Naive B cell (primary cell): Measurements from ENCODE around the gene RSF1. TPM values are rescaled to one million over a fixed set of nuclear protein-coding genes. Genes with fewer than 3 reads are reported as not detected.

Experiments used
- ATAC-seq, 2 donors: fragments of 150-1000 bp; cut with Tn5 transposase; 2 replicates each; pipeline ENCODE4 v1.10.0; 2021; ENCODE audit warnings: low read depth in 2 of 2, mild to moderate bottlenecking in 2 of 2, moderate library complexity in 2 of 2
- DNase-seq: peaks from one replicate; pipeline ENCODE4 v3.0.0; 2022
- H3K27ac Mint-ChIP-seq, 6 donors: one replicate each; pipeline ENCODE4 v1.8.0; 2020 to 2022; ENCODE audit warnings: mild to moderate bottlenecking in 6 of 6, mixed read lengths in 6 of 6, moderate library complexity in 5 of 6, inconsistent platforms in 2 of 6
- H3K27me3 Mint-ChIP-seq, 3 donors: one replicate each; pipeline ENCODE4 v1.8.0; 2021 to 2022; ENCODE audit warnings: mixed read lengths in 3 of 3, mild to moderate bottlenecking in 1 of 3
- H3K36me3 Mint-ChIP-seq, 2 donors: one replicate each; pipeline ENCODE4 v1.8.0; 2020 to 2022; ENCODE audit warnings: mixed read lengths in 2 of 2, inconsistent platforms in 1 of 2, mild to moderate bottlenecking in 1 of 2
- H3K4me1 Mint-ChIP-seq, 3 donors: one replicate each; pipeline ENCODE4 v1.8.0; 2020 to 2022; ENCODE audit warnings: mixed read lengths in 3 of 3, inconsistent platforms in 1 of 3, mild to moderate bottlenecking in 1 of 3, moderate library complexity in 1 of 3
- H3K4me3 Mint-ChIP-seq, 8 donors: one replicate each; pipeline ENCODE4 v1.8.0; 2020 to 2022; ENCODE audit warnings: mild to moderate bottlenecking in 8 of 8, mixed read lengths in 8 of 8, moderate library complexity in 8 of 8, inconsistent platforms in 2 of 8
- H3K9me3 Mint-ChIP-seq, 7 donors: one replicate each; pipeline ENCODE4 v1.8.0; 2020 to 2022; ENCODE audit warnings: mixed read lengths in 7 of 7, mild to moderate bottlenecking in 5 of 7, inconsistent platforms in 2 of 7, moderate library complexity in 1 of 7
- polyA plus RNA-seq, 6 donors: library from polyadenylated mRNA; unstranded; fragments of 300-500 nt; fragmentation: Illumina TruSeq; gene quantifications; one replicate each; pipeline ENCODE4 v1.2.3, GENCODE V29; 2021; ENCODE audit warnings: low read depth in 6 of 6

Gene RSF1
- polyA plus RNA-seq, 6 donors from 2014 or later: 15.1 to 52.2 (median 36.3) TPM

GRCh38 chr11:77761491-77761890 lies 59.0 kb downstream of the RSF1 start:
- Mint-ChIP-seq H3K4me3 (no peak overlapping the region), H3K36me3 (peaks cover 13 to 22% of the 10 kb centered on the region in 2 donors), H3K27ac (no peak overlapping the region), H3K9me3 (no peaks in the 10 kb centered on the region), H3K27me3 (no peaks in the 10 kb centered on the region), H3K4me1 (peaks cover 11 to 29% (median 19%) of the 10 kb centered on the region in 3 donors)
- no peak for ATAC-seq
- DNase-seq: no peak

DNA sequence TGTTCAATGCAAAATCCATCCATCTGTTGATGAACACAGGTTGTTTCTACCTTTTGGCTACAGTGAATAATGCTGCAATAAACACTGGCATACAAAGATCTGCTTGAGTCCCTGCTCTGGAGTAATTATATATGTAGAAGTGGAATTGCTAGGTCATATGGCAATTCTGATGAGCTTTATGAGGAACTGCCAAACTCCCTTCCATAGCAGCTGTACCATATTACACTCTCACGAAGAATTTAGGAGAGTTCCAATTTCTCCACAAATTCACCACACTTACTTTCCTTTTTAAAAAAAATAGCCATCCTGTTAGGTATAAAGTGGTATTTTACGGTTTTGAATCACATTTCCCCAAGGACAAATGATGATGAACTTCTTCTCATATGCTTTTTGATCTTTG lies 62.2 kb downstream of the RSF1 start:
- H3K4me3 Mint-ChIP-seq: no peak overlapping the region
- peaks cover 0 to 23% (median 19%) of the 10 kb centered on the region in 3 donors for H3K4me1 Mint-ChIP-seq
- H3K27me3 Mint-ChIP-seq: no peaks in the 10 kb centered on the region
- no peaks in the 10 kb centered on the region for H3K9me3 Mint-ChIP-seq
- H3K36me3 Mint-ChIP-seq: peaks cover 10 to 32% of the 10 kb centered on the region in 2 donors
- ATAC-seq (no peak), DNase-seq (no peak)
- H3K27ac Mint-ChIP-seq: peak overlapping the region in 1 of 6 donors; percentile 22

- peaks cover 8 to 28% (median 28%) of the 10 kb centered on the region in 3 donors for H3K4me1 Mint-ChIP-seq
- peaks cover 5 to 17% of the 10 kb centered on the region in 2 donors for H3K36me3 Mint-ChIP-seq
- ATAC-seq: no peak
- no peaks in the 10 kb centered on the region for H3K27me3 Mint-ChIP-seq
- no peak overlapping the region for H3K4me3 Mint-ChIP-seq
- no peaks in the 10 kb centered on the region for H3K9me3 Mint-ChIP-seq
- H3K27ac Mint-ChIP-seq: peak overlapping the region in 1 of 6 donors; percentile 45
- DNase-seq: no peak
Observed at GRCh38 chr11:77753230-77753629, 67.3 kb downstream of the RSF1 start.

- no peak for DNase-seq
- no peak for ATAC-seq
- Mint-ChIP-seq H3K27ac (peak overlapping the region in 1 of 6 donors; percentile 30), H3K9me3 (no peaks in the 10 kb centered on the region), H3K36me3 (peaks cover 5 to 17% of the 10 kb centered on the region in 2 donors), H3K4me1 (peaks cover 8 to 30% (median 28%) of the 10 kb centered on the region in 3 donors), H3K27me3 (no peaks in the 10 kb centered on the region), H3K4me3 (no peak overlapping the region)
Observed at GRCh38 chr11:77752516-77752915, 68.0 kb downstream of the RSF1 start.

DNA sequence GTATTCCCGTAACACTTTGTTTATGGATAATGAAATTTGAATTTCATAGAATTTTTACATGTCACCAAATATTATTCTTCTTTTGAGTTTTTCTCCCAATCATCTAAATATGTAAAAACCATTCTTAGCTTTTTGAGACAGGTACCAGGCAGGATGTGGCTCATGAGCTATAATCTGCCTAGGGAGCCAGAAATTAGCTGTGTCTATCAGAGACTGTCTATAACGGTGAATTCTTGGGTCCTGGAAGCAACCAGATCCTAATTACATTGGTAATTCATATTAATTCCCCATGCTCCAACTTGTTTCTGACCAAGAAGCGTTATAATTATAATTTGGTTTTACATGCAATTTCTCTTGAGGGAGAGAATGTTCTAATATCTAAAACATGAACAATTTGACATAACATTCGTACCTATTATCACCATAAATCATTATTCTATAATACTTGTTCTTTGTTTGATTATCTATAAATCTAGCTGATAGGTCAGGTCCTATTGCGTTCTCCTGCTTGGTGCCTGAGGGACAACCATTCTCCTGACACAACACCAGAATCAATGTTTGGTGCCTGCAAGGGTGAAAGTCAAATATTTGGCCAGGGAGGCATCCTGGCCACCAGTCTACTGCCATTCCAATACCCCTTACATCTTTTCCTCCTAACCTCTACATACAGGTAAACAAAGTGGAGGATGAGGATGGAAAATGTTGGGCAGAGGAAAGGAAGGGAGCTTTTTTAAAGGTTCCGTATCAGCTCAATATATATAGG lies 69.9 kb downstream of the RSF1 start:
- DNase-seq (no peak), ATAC-seq (no peak)
- H3K36me3 Mint-ChIP-seq: peaks cover 5 to 9% of the 10 kb centered on the region in 2 donors
- no peak overlapping the region for H3K27ac Mint-ChIP-seq
- no peaks in the 10 kb centered on the region for H3K9me3 Mint-ChIP-seq
- H3K27me3 Mint-ChIP-seq: no peaks in the 10 kb centered on the region
- no peak overlapping the region for H3K4me3 Mint-ChIP-seq
- H3K4me1 Mint-ChIP-seq: peaks cover 8 to 26% (median 22%) of the 10 kb centered on the region in 3 donors

- no peaks in the 10 kb centered on the region for H3K9me3 Mint-ChIP-seq
- H3K27me3 Mint-ChIP-seq: no peaks in the 10 kb centered on the region
- no peak overlapping the region for H3K27ac Mint-ChIP-seq
- peaks cover 8 to 21% (median 17%) of the 10 kb centered on the region in 3 donors for H3K4me1 Mint-ChIP-seq
- no peaks in the 10 kb centered on the region for H3K36me3 Mint-ChIP-seq
- ATAC-seq (no peak), DNase-seq (no peak)
- H3K4me3 Mint-ChIP-seq: no peak overlapping the region
Observed at GRCh38 chr11:77749232-77749631, 71.3 kb downstream of the RSF1 start.

DNA sequence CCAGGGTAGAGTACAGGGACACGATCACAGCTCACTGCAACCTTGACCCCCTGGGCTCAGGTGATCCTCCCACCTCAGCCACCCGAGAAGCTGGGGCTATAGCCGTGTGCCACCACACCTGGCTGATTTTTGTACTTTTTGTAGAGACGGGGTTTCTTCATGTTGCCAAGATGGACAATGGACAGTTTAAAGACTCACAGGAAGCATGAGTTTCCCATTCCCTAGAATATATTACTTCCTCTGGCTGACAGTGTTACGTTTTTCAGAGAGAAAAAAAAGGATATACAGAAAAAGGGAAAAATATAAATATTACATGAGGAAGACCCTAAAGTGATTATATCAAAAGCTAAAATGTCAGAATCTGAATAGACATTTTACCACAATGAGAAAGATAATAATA lies 72.3 kb downstream of the RSF1 start:
- DNase-seq: no peak
- Mint-ChIP-seq H3K4me1 (peaks cover 8 to 21% (median 13%) of the 10 kb centered on the region in 3 donors), H3K27me3 (no peaks in the 10 kb centered on the region), H3K36me3 (no peaks in the 10 kb centered on the region), H3K4me3 (no peak overlapping the region), H3K9me3 (no peaks in the 10 kb centered on the region), H3K27ac (no peak overlapping the region)
- no peak for ATAC-seq

GRCh38 chr11:77747381-77747969 lies 73.0 kb downstream of the RSF1 start:
- no peaks in the 10 kb centered on the region for H3K27me3 Mint-ChIP-seq
- ATAC-seq (no peak), DNase-seq (no peak)
- peaks cover 8 to 21% (median 13%) of the 10 kb centered on the region in 3 donors for H3K4me1 Mint-ChIP-seq
- H3K4me3 Mint-ChIP-seq: no peak overlapping the region
- no peaks in the 10 kb centered on the region for H3K36me3 Mint-ChIP-seq
- peak overlapping the region in 1 of 6 donors; percentile 5 for H3K27ac Mint-ChIP-seq
- no peaks in the 10 kb centered on the region for H3K9me3 Mint-ChIP-seq

DNA sequence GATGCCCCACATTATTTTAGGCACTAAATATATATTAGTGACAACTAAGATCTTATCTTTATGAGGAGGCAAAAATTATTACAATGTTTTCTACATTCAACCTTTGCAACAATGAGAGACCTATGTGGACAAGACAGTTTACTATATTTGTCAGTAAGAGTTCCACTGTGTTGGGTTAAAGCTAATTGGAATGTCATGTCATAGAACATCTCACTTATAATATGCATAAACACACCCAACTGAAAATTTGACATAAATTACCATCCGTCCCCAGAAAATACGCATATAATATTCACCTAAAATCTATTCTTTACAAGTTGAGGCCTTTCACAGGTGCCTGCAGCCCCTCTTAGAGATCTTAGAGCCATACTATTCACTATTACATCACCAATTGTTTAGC lies 84.0 kb downstream of the RSF1 start:
- H3K27ac Mint-ChIP-seq: peak overlapping the region in 1 of 6 donors; percentile 36
- no peak for DNase-seq

DNA sequence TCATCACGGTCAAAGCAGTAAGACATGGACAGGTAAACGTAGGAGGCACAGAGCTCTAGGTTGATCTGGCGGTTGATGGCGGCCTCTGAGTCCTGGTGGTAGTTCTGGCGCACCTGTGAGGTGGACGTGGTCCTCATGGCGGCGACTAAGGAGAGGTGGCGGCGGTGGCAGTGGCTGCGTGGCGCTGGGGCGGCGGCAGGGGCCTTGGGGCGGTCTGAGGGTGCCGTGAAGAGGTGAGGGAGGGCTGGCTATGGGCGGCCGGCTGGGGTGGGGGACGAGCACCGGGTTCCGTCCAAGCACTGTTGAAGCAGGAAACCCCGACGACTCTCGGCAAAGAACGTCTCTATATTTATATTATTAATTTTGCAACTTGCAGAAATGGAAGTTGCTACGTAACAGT lies 85.6 kb downstream of the RSF1 start:
- no peaks in the 10 kb centered on the region for H3K27me3 Mint-ChIP-seq
- H3K4me1 Mint-ChIP-seq: peaks cover 4 to 7% (median 4%) of the 10 kb centered on the region in 3 donors
- peaks cover 43 to 52% of the 10 kb centered on the region in 2 donors for H3K36me3 Mint-ChIP-seq
- H3K9me3 Mint-ChIP-seq: peaks cover 4 to 22% (median 12%) of the 10 kb centered on the region in 7 donors
- peak overlapping the region in 1 of 6 donors; percentile 61 for H3K27ac Mint-ChIP-seq
- no peak overlapping the region for H3K4me3 Mint-ChIP-seq
- DNase-seq (no peak), ATAC-seq (no peak)

More for the DNA sequence above, 84.0 kb downstream of the RSF1 start:
- ATAC-seq: no peak
- Mint-ChIP-seq H3K9me3 (peaks cover 0 to 9% (median 2%) of the 10 kb centered on the region in 7 donors), H3K36me3 (peaks cover 33 to 40% of the 10 kb centered on the region in 2 donors), H3K27me3 (no peaks in the 10 kb centered on the region), H3K4me1 (peaks cover 0 to 4% (median under 1%) of the 10 kb centered on the region in 3 donors), H3K4me3 (no peak overlapping the region)

DNA sequence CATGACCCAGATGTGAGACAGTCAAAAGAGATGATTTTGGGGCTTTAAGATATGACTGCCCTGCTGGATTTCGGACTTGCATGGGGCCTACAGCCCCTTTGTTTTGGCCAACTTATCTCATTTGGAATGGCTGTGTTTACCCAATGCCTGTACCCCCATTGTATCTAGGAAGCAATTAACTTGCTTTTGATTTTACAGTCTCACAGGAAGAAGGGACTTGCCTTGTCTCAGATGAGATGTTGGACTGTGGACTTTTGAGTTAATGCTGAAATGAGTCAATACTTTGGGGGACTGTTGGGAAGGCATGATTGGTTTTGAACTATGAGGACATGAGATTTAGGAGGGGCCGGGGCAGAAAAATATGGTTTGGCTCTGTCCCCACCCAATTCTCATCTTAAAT lies 88.4 kb downstream of the RSF1 start:
- Mint-ChIP-seq H3K4me3 (no peak overlapping the region), H3K4me1 (peaks cover 8 to 16% (median 11%) of the 10 kb centered on the region in 3 donors), H3K27ac (no peak overlapping the region), H3K9me3 (peaks cover 4 to 22% (median 12%) of the 10 kb centered on the region in 7 donors), H3K36me3 (peaks cover 36 to 41% of the 10 kb centered on the region in 2 donors), H3K27me3 (no peaks in the 10 kb centered on the region)
- DNase-seq: no peak
- no peak for ATAC-seq

GRCh38 chr11:77730789-77731188 lies 89.7 kb downstream of the RSF1 start:
- DNase-seq (no peak), ATAC-seq (no peak)
- Mint-ChIP-seq H3K27me3 (no peaks in the 10 kb centered on the region), H3K9me3 (peaks cover 4 to 22% (median 12%) of the 10 kb centered on the region in 7 donors), H3K4me1 (peaks cover 11 to 21% (median 19%) of the 10 kb centered on the region in 3 donors), H3K36me3 (peaks cover 27 to 28% of the 10 kb centered on the region in 2 donors), H3K4me3 (peak overlapping the region in 1 of 8 donors; percentile 0), H3K27ac (peak overlapping the region in 1 of 6 donors; percentile 7)

GRCh38 chr11:77729063-77729462 lies 91.5 kb downstream of the RSF1 start:
- peaks cover 26 to 30% of the 10 kb centered on the region in 2 donors for H3K36me3 Mint-ChIP-seq
- H3K27ac Mint-ChIP-seq: peak overlapping the region in 2 of 6 donors; percentile 18 to 27
- peaks cover 4 to 22% (median 12%) of the 10 kb centered on the region in 7 donors for H3K9me3 Mint-ChIP-seq
- peaks cover 7 to 34% (median 29%) of the 10 kb centered on the region in 3 donors for H3K4me1 Mint-ChIP-seq
- H3K27me3 Mint-ChIP-seq: no peaks in the 10 kb centered on the region
- DNase-seq: no peak
- no peak overlapping the region for H3K4me3 Mint-ChIP-seq
- ATAC-seq: no peak
